HEK293 (cell line): Measurements from ENCODE around the gene IGSF10.

ENCODE experiments used
- BCL11A ChIP-seq: fragments of 450-650 bp; formaldehyde crosslinking; IDR thresholded peaks from 2 replicates; pipeline ENCODE4 v1.5.1; 2016; ENCODE audit warnings: low read depth, missing biosample characterization, missing genetic modification characterization
- KLF10 ChIP-seq: fragments of 450-650 bp; IDR thresholded peaks from 2 replicates; pipeline ENCODE4 v1.5.1; 2018; ENCODE audit warnings: missing biosample characterization, mild to moderate bottlenecking, missing genetic modification characterization
- REPIN1 ChIP-seq: fragments of 450-650 bp; formaldehyde crosslinking; IDR thresholded peaks from 2 replicates; pipeline ENCODE4 v1.5.1; 2017; ENCODE audit warnings: missing biosample characterization, missing genetic modification characterization, low read depth
- REST ChIP-seq: fragments of 450-650 bp; formaldehyde crosslinking; IDR thresholded peaks from 2 replicates; pipeline ENCODE4 v1.5.1; 2016; ENCODE audit warnings: missing biosample characterization, missing genetic modification characterization
- TRIM28 ChIP-seq: IDR thresholded peaks from 2 replicates; pipeline ENCODE4 v1.6.1; 2011; ENCODE audit warnings: low read length, control low read depth, borderline replicate concordance
- ZNF23 ChIP-seq: fragments of 450-650 bp; formaldehyde crosslinking; IDR thresholded peaks from 2 replicates; pipeline ENCODE4 v1.5.1; 2016; ENCODE audit warnings: missing biosample characterization, missing genetic modification characterization, borderline replicate concordance
- ZNF274 ChIP-seq, 2 experiments: fragments of 200-500 bp in 1 of 2; fragments of 450-650 bp in 1 of 2; sonication (Bioruptor generic) in 1 of 2; formaldehyde crosslinking in 1 of 2; IDR thresholded peaks; 2 replicates each; pipeline versions ENCODE4 v1.5.1 to v1.6.1; 2014 to 2016; ENCODE audit warnings: borderline replicate concordance in 1 of 2, inconsistent platforms in 1 of 2, low read length in 1 of 2, missing biosample characterization in 1 of 2, missing genetic modification characterization in 1 of 2
- ZNF335 ChIP-seq: fragments of 450-650 bp; formaldehyde crosslinking; conservative IDR thresholded peaks from 2 replicates; pipeline ENCODE4 v1.5.1; 2016; ENCODE audit warnings: missing biosample characterization, missing genetic modification characterization
- ZNF548 ChIP-seq: fragments of 450-650 bp; formaldehyde crosslinking; IDR thresholded peaks from 2 replicates; pipeline ENCODE4 v1.5.1; 2016; ENCODE audit warnings: missing biosample characterization, missing genetic modification characterization
- ZNF629 ChIP-seq: fragments of 450-650 bp; formaldehyde crosslinking; IDR thresholded peaks from 2 replicates; pipeline ENCODE4 v1.5.1; 2017; ENCODE audit warnings: missing biosample characterization, missing genetic modification characterization
- ZNF792 ChIP-seq: fragments of 450-650 bp; formaldehyde crosslinking; IDR thresholded peaks from 2 replicates; pipeline ENCODE4 v1.5.1; 2016; ENCODE audit warnings: missing biosample characterization, missing genetic modification characterization
- TF ChIP-seq, protein P1 (sequence below): fragments of 450-650 bp; formaldehyde crosslinking; IDR thresholded peaks from 2 replicates; pipeline ENCODE4 v1.5.1; 2016; ENCODE audit warnings: missing biosample characterization, missing genetic modification characterization
- TF ChIP-seq, protein P2 (sequence below): fragments of 450-650 bp; formaldehyde crosslinking; IDR thresholded peaks from 2 replicates; pipeline ENCODE4 v1.5.1; 2016; ENCODE audit warnings: missing biosample characterization, missing genetic modification characterization
- TF ChIP-seq, protein P3 (sequence below): fragments of 450-650 bp; formaldehyde crosslinking; IDR thresholded peaks from 2 replicates; pipeline ENCODE4 v1.5.1; 2017; ENCODE audit warnings: missing biosample characterization, mild to moderate bottlenecking, missing genetic modification characterization, moderate library complexity

DNA sequence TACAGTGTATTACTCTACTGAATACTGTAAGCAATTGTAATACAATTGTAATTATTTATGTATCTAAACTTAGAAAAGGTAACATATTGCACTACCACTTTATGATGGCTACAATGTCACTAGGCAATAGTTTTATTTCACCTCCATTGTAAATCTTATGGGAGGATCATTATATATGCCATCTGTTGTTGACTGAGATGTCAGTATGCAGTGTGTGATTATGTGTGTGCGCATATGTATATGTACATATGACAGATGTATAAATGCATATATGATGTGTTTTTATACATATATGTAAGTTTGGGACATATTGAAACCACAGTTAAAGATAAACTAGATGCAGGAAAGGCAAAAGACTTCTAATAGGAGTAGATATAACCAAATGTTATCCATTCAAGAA is 8.5 kb downstream of the IGSF10 start:
- TF ChIP-seq, protein P1, sequence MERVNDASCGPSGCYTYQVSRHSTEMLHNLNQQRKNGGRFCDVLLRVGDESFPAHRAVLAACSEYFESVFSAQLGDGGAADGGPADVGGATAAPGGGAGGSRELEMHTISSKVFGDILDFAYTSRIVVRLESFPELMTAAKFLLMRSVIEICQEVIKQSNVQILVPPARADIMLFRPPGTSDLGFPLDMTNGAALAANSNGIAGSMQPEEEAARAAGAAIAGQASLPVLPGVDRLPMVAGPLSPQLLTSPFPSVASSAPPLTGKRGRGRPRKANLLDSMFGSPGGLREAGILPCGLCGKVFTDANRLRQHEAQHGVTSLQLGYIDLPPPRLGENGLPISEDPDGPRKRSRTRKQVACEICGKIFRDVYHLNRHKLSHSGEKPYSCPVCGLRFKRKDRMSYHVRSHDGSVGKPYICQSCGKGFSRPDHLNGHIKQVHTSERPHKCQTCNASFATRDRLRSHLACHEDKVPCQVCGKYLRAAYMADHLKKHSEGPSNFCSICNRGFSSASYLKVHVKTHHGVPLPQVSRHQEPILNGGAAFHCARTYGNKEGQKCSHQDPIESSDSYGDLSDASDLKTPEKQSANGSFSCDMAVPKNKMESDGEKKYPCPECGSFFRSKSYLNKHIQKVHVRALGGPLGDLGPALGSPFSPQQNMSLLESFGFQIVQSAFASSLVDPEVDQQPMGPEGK (tag by site-specific recombination) = no peak
- TF ChIP-seq BCL11A (tag by site-specific recombination) = no peak
- TF ChIP-seq, protein P2, sequence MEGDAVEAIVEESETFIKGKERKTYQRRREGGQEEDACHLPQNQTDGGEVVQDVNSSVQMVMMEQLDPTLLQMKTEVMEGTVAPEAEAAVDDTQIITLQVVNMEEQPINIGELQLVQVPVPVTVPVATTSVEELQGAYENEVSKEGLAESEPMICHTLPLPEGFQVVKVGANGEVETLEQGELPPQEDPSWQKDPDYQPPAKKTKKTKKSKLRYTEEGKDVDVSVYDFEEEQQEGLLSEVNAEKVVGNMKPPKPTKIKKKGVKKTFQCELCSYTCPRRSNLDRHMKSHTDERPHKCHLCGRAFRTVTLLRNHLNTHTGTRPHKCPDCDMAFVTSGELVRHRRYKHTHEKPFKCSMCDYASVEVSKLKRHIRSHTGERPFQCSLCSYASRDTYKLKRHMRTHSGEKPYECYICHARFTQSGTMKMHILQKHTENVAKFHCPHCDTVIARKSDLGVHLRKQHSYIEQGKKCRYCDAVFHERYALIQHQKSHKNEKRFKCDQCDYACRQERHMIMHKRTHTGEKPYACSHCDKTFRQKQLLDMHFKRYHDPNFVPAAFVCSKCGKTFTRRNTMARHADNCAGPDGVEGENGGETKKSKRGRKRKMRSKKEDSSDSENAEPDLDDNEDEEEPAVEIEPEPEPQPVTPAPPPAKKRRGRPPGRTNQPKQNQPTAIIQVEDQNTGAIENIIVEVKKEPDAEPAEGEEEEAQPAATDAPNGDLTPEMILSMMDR = no peak
- TF ChIP-seq ZNF274 (IDR thresholded peaks at IDR 0.05; ENCODE audit: low read length) = no peak
- no peak for TF ChIP-seq ZNF274 (tag by site-specific recombination; IDR thresholded peaks at IDR 0.05; ENCODE audit: borderline replicate concordance)
- TF ChIP-seq, protein P3, sequence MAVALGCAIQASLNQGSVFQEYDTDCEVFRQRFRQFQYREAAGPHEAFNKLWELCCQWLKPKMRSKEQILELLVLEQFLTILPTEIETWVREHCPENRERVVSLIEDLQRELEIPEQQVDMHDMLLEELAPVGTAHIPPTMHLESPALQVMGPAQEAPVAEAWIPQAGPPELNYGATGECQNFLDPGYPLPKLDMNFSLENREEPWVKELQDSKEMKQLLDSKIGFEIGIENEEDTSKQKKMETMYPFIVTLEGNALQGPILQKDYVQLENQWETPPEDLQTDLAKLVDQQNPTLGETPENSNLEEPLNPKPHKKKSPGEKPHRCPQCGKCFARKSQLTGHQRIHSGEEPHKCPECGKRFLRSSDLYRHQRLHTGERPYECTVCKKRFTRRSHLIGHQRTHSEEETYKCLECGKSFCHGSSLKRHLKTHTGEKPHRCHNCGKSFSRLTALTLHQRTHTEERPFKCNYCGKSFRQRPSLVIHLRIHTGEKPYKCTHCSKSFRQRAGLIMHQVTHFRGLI (tag by site-specific recombination) = no peak
- no peak for TF ChIP-seq TRIM28
- no peak for TF ChIP-seq REPIN1 (tag by site-specific recombination)
- no peak for TF ChIP-seq KLF10 (tag by site-specific recombination)
- TF ChIP-seq ZNF792 (tag by site-specific recombination) = no peak
- no peak for TF ChIP-seq REST (tag by site-specific recombination)
- TF ChIP-seq ZNF23 (tag by site-specific recombination) = no peak
- no peak for TF ChIP-seq ZNF335
- TF ChIP-seq ZNF548 (tag by site-specific recombination) = no peak
- TF ChIP-seq ZNF629 (tag by site-specific recombination) = no peak
